HG02884 (cell line): ENCODE measurements around the gene NCS1.
"Not testable (repeated sequence)": the region's sequence is repeated elsewhere in the genome, so short reads cannot be mapped to it uniquely, and the experiment has no call there.

Experiments used
- ATAC-seq: cut with Tn5 transposase; IDR thresholded peaks from one replicate; pipeline ENCODE4 v1.9.1; 2021; ENCODE audit warnings: mild to moderate bottlenecking, moderate library complexity; ENCODE audit not compliant: unreplicated experiment

NCS1 gene

GRCh38 chr9:130259044-130259443 is 86.8 kb downstream of the NCS1 start:
- no peak for ATAC-seq

GRCh38 chr9:130260816-130261765 is 88.9 kb downstream of the NCS1 start:
- ATAC-seq = no peak

GRCh38 chr9:130262061-130262745 is 90.0 kb downstream of the NCS1 start:
- ATAC-seq = no peak

- ATAC-seq = no peak
Measured at GRCh38 chr9:130262771-130263170, 90.6 kb downstream of the NCS1 start.

- ATAC-seq = no peak
Measured at GRCh38 chr9:130263601-130264413, 91.6 kb downstream of the NCS1 start.

GRCh38 chr9:130264414-130265350 is 92.5 kb downstream of the NCS1 start:
- ATAC-seq = no peak

GRCh38 chr9:130265431-130266235 is 93.4 kb downstream of the NCS1 start, which contains the start of gene HMCN2:
Gene HMCN2 (plus strand): TSS chr9:130265760. CDS start chr9:130265879, 119 bp downstream.
- ATAC-seq = no peak

GRCh38 chr9:130266236-130267098 is 94.3 kb downstream of the NCS1 start:
- no peak for ATAC-seq

- no peak for ATAC-seq
Measured at GRCh38 chr9:130267930-130268329, 95.7 kb downstream of the NCS1 start.

- no peak for ATAC-seq
Measured at GRCh38 chr9:130268521-130269211, 96.5 kb downstream of the NCS1 start.

GRCh38 chr9:130271473-130271872 is 99.3 kb downstream of the NCS1 start:
- no peak for ATAC-seq

GRCh38 chr9:130275156-130275555 is 103.0 kb downstream of the NCS1 start:
- no peak for ATAC-seq

- no peak for ATAC-seq
Measured at GRCh38 chr9:130276121-130276520, 103.9 kb downstream of the NCS1 start.

- ATAC-seq = no peak
Measured at GRCh38 chr9:130276955-130277354, 104.8 kb downstream of the NCS1 start.

GRCh38 chr9:130277525-130277924 is 105.3 kb downstream of the NCS1 start:
- ATAC-seq = not testable (repeated sequence)

- ATAC-seq = no peak
Measured at GRCh38 chr9:130283539-130284248, 111.5 kb downstream of the NCS1 start.

- ATAC-seq = no peak
Measured at GRCh38 chr9:130284249-130284625, 112.0 kb downstream of the NCS1 start.
